Loucy (cell line): ENCODE measurements around the gene LRRC61.

Experiments used
- EZH2phosphoT487 ChIP-seq: fragments of 200-600 bp; IDR thresholded peaks from 2 replicates; pipeline ENCODE4 v1.6.1; 2018; ENCODE audit warnings: antibody characterized with exemption, mild to moderate bottlenecking, moderate library complexity, borderline replicate concordance
- TF ChIP-seq, protein P1 (sequence below): fragments of 200-600 bp; sonication (generic); conservative IDR thresholded peaks from 2 replicates; pipeline ENCODE4 v1.5.1; 2014; ENCODE audit warnings: mild to moderate bottlenecking, antibody characterized with exemption, low read length

DNA sequence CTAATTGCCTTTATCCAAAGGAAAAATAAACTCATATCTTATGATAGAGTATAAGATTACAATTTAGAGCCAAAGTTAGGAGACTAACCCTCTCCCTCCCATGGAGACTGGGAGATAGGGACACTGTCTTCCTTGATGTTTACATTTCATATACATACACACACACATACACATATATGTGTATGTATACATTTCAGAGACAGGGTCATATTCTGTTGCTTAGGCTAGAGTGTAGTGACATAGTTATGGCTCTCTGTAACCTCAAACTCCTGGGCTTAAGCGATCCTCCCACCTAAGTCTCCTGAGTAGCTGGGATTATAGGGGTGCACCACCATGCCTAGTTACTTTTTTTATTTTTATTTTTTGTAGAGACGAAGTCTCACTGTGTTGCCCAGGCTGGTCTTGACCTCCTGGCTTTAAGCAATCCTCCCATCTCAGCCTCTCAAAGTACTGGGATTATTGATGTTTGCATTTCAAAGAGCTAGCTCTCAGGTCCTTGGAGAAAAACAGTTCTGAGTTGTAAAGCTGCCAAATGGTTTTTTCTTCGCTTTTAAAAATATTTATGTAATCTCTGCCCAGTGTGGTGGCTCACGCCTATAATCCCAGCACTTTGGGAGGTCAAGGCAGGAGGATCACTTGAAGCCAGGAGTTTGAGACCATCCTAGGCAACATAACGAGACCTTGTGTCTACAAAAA is 37.4 kb downstream of the LRRC61 start:
- TF ChIP-seq, protein P1, sequence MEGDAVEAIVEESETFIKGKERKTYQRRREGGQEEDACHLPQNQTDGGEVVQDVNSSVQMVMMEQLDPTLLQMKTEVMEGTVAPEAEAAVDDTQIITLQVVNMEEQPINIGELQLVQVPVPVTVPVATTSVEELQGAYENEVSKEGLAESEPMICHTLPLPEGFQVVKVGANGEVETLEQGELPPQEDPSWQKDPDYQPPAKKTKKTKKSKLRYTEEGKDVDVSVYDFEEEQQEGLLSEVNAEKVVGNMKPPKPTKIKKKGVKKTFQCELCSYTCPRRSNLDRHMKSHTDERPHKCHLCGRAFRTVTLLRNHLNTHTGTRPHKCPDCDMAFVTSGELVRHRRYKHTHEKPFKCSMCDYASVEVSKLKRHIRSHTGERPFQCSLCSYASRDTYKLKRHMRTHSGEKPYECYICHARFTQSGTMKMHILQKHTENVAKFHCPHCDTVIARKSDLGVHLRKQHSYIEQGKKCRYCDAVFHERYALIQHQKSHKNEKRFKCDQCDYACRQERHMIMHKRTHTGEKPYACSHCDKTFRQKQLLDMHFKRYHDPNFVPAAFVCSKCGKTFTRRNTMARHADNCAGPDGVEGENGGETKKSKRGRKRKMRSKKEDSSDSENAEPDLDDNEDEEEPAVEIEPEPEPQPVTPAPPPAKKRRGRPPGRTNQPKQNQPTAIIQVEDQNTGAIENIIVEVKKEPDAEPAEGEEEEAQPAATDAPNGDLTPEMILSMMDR = no peak
- no peak for TF ChIP-seq EZH2phosphoT487
